Natural killer cell (primary cell): ENCODE results near the gene PGP. TPM values are rescaled to one million over a fixed set of nuclear protein-coding genes. Genes with fewer than 3 reads are reported as not detected.

ENCODE experiments used
- ATAC-seq, 3 donors: fragments of 150-1000 bp in 2 of 3; fragments of 200-7000 bp in 1 of 3; cut with Tn5 transposase; 1 replicate in 1 of 3; 2 replicates in 2 of 3; pipeline ENCODE4 v1.10.0; 2021; ENCODE audit warnings: mild to moderate bottlenecking in 2 of 3, moderate library complexity in 2 of 3
- DNase-seq, 2 donors: peaks; one replicate each; pipeline versions ENCODE4 v3.0.0 to v3.0.0-alpha.2; 2013 to 2021; ENCODE audit warnings: mixed read lengths in 1 of 2
- H3K27ac ChIP-seq: one replicate; pipeline ENCODE4 v1.5.1; 2013; ENCODE audit warnings: mild to moderate bottlenecking, low read length
- H3K27me3 ChIP-seq: one replicate; pipeline ENCODE4 v1.6.1; 2013; ENCODE audit warnings: low read length; ENCODE audit not compliant: control insufficient read depth, insufficient read depth
- H3K36me3 ChIP-seq: one replicate; pipeline ENCODE4 v1.6.1; 2013; ENCODE audit warnings: low read length; ENCODE audit not compliant: control insufficient read depth, insufficient read depth
- H3K4me1 ChIP-seq: one replicate; pipeline ENCODE4 v1.6.1; 2013; ENCODE audit warnings: low read length; ENCODE audit not compliant: control insufficient read depth, insufficient read depth
- H3K4me3 ChIP-seq: one replicate; pipeline ENCODE4 v1.5.1; 2013; ENCODE audit warnings: low read length
- H3K9me3 ChIP-seq: one replicate; pipeline ENCODE4 v1.6.1; 2013; ENCODE audit warnings: low read length; ENCODE audit not compliant: control insufficient read depth, insufficient read depth
- H3K27ac Mint-ChIP-seq, 2 donors: one replicate each; pipeline ENCODE4 v1.8.0; 2022; ENCODE audit warnings: mild to moderate bottlenecking in 2 of 2, mixed read lengths in 2 of 2, moderate library complexity in 1 of 2
- H3K27me3 Mint-ChIP-seq, 2 donors: one replicate each; pipeline ENCODE4 v1.8.0; 2022; ENCODE audit warnings: low read depth in 2 of 2, mixed read lengths in 2 of 2
- H3K36me3 Mint-ChIP-seq: one replicate; pipeline ENCODE4 v1.8.0; 2022; ENCODE audit warnings: mixed read lengths
- H3K4me1 Mint-ChIP-seq, 2 donors: one replicate each; pipeline ENCODE4 v1.8.0; 2022; ENCODE audit warnings: mixed read lengths in 2 of 2
- H3K4me3 Mint-ChIP-seq: one replicate; pipeline ENCODE4 v1.8.0; 2022; ENCODE audit warnings: mild to moderate bottlenecking, moderate library complexity, mixed read lengths
- H3K9me3 Mint-ChIP-seq, 2 donors: one replicate each; pipeline ENCODE4 v1.8.0; 2022; ENCODE audit warnings: mixed read lengths in 2 of 2
- CTCF ChIP-seq: fragments of 200-600 bp; IDR thresholded peaks from one replicate; pipeline ENCODE4 v1.8.0; 2022; ENCODE audit warnings: antibody characterized with exemption
- WGBS: methylation state at CpG from one replicate; pipeline ENCODE4 v1.1.7; 2013; ENCODE audit warnings: missing lambda C conversion rate; ENCODE audit not compliant: insufficient coverage; 5-methylcytosine and 5-hydroxymethylcytosine counted together
- intact Hi-C: fragments of 100-400 bp; cut with micrococcal nuclease; formaldehyde crosslinking; loops from one replicate; pipeline ENCODE4 v1.14.2; 2022
- total RNA-seq, 4 donors: library from RNA; stranded (reverse); fragments of 120-200 nt in 1 of 4; gene quantifications; one replicate each; pipeline versions ENCODE4 v1.2.3 to v1.2.4, GENCODE V29; 2013 to 2022

PGP gene
- total RNA-seq, 3 donors from 2014 or later (not counting 1 experiment from before 2014, with no cell fraction given), result 9.7 to 12.8 (median 12.4) TPM

- intact Hi-C loops, result no loop called here
- H3K4me3 Mint-ChIP-seq, result peak overlapping the region; percentile 77
- WGBS, result 25% methylated on average over 32 of the region's 32 CpGs
- ATAC-seq (no peak), DNase-seq (no peak)
- Histone ChIP-seq H3K36me3 (no peaks in the 10 kb centered on the region), H3K27ac (no peak overlapping the region), H3K9me3 (no peaks in the 10 kb centered on the region), H3K4me1 (peaks cover 15% of the 10 kb centered on the region), H3K4me3 (no peak overlapping the region), H3K27me3 (peaks cover 39% of the 10 kb centered on the region)
- H3K27ac Mint-ChIP-seq, result no peak overlapping the region
- no peaks in the 10 kb centered on the region for H3K36me3 Mint-ChIP-seq
- peaks cover 11 to 26% of the 10 kb centered on the region in 2 donors for H3K27me3 Mint-ChIP-seq
- H3K4me1 Mint-ChIP-seq, result peaks cover 0 to 5% of the 10 kb centered on the region in 2 donors
- H3K9me3 Mint-ChIP-seq, result no peaks in the 10 kb centered on the region
- no peak for TF ChIP-seq CTCF
These were observed 17.6 kb downstream of the PGP start for GRCh38 chr16:2196981-2197511.

GRCh38 chr16:2196162-2196980, 18.3 kb downstream of the PGP start, which contains the start of gene CASKIN1:
Gene CASKIN1, minus strand, starts transcription at chr16:2196605. Its CDS starts 173 bp downstream, at chr16:2196432.
- Histone ChIP-seq H3K4me1 (peaks cover 15% of the 10 kb centered on the region), H3K36me3 (no peaks in the 10 kb centered on the region), H3K27me3 (peaks cover 39% of the 10 kb centered on the region), H3K9me3 (no peaks in the 10 kb centered on the region), H3K27ac (no peak within 1 kb of the TSS), H3K4me3 (no peak within 1 kb of the TSS)
- Mint-ChIP-seq H3K4me3 (peak within 1 kb of the TSS; percentile 77), H3K4me1 (peaks cover 0 to 5% of the 10 kb centered on the region in 2 donors), H3K36me3 (no peaks in the 10 kb centered on the region), H3K9me3 (no peaks in the 10 kb centered on the region), H3K27me3 (peaks cover 11 to 25% of the 10 kb centered on the region in 2 donors), H3K27ac (no peak within 1 kb of the TSS)
- peak; percentile 34 to 71 (median 67) for ATAC-seq
- TF ChIP-seq CTCF, result no peak
- DNase-seq, result peak in 1 of 2 donors; percentile 58
- intact Hi-C loops, result no loop called here
- under 1% methylated on average over 129 of the region's 129 CpGs for WGBS

- DNase-seq (no peak), ATAC-seq (peak in 1 of 3 donors; percentile 13)
- Histone ChIP-seq H3K27me3 (peaks cover 39% of the 10 kb centered on the region), H3K4me3 (no peak overlapping the region), H3K4me1 (peaks cover 15% of the 10 kb centered on the region), H3K36me3 (no peaks in the 10 kb centered on the region), H3K27ac (no peak overlapping the region), H3K9me3 (no peaks in the 10 kb centered on the region)
- H3K4me3 Mint-ChIP-seq, result peak overlapping the region; percentile 62
- no peaks in the 10 kb centered on the region for H3K9me3 Mint-ChIP-seq
- WGBS, result 4% methylated on average over 49 of the region's 49 CpGs
- TF ChIP-seq CTCF, result no peak
- H3K27me3 Mint-ChIP-seq, result peaks cover 11 to 25% of the 10 kb centered on the region in 2 donors
- no peaks in the 10 kb centered on the region for H3K36me3 Mint-ChIP-seq
- intact Hi-C loops, result no loop called here
- H3K27ac Mint-ChIP-seq, result no peak overlapping the region
- peaks cover 0 to 5% of the 10 kb centered on the region in 2 donors for H3K4me1 Mint-ChIP-seq
These were observed 19.1 kb downstream of the PGP start for GRCh38 chr16:2195322-2196161.
